Bronchial epithelial cell (primary cell): Measurements from ENCODE around the gene POM121L2. TPM values are rescaled to one million over a fixed set of nuclear protein-coding genes. Genes with fewer than 3 reads are reported as not detected.

Source experiments
- DNase-seq: peaks from one replicate; pipeline ENCODE4 v3.0.0-alpha.2; 2010; ENCODE audit warnings: low read depth
- FAIRE-seq: peaks from 2 replicates; lab custom pipeline; 2011; peaks lifted over from hg19 to GRCh38; lab: Jason Lieb, UNC
- H3K27me3 ChIP-seq: 2 replicates; pipeline ENCODE4 v1.5.1; 2011; ENCODE audit warnings: low read length; ENCODE audit not compliant: control insufficient read depth, insufficient read depth
- H3K36me3 ChIP-seq: 2 replicates; pipeline ENCODE4 v1.5.1; 2011; ENCODE audit warnings: low read length; ENCODE audit not compliant: control insufficient read depth, insufficient read depth
- H3K4me3 ChIP-seq: 2 replicates; pipeline ENCODE4 v1.5.1; 2011; ENCODE audit warnings: mild to moderate bottlenecking, low read depth, low read length, control low read depth
- CTCF ChIP-seq: IDR thresholded peaks from 2 replicates; pipeline ENCODE4 v1.5.1; 2011; ENCODE audit warnings: mild to moderate bottlenecking, moderate library complexity, low read length, control low read depth, inconsistent platforms; ENCODE audit not compliant: insufficient read depth, severe bottlenecking
- total RNA-seq: library from RNA; depleted of rRNA; stranded (reverse); fragments of >200 nt; gene quantifications from 2 replicates; pipeline ENCODE4 v1.2.1, GENCODE V29; 2014

Gene POM121L2
- total RNA-seq, 1 donor from 2014 or later = not detected

GRCh38 chr6:27290065-27290849 lies 21.8 kb downstream of the POM121L2 start:
- Histone ChIP-seq H3K4me3 (peak overlapping the region; percentile 8), H3K36me3 (no peaks in the 10 kb centered on the region), H3K27me3 (peaks cover 13% of the 10 kb centered on the region)
- no peak for TF ChIP-seq CTCF
- DNase-seq (peak; percentile 60), FAIRE-seq (no peak)

- peaks cover 16% of the 10 kb centered on the region for H3K27me3 ChIP-seq
- H3K4me3 ChIP-seq = peak overlapping the region; percentile 16
- FAIRE-seq (no peak), DNase-seq (no peak)
- H3K36me3 ChIP-seq = no peaks in the 10 kb centered on the region
- TF ChIP-seq CTCF = no peak
These were observed 23.7 kb downstream of the POM121L2 start for GRCh38 chr6:27288136-27289044.

- no peak for TF ChIP-seq CTCF
- peak overlapping the region; percentile 16 for H3K4me3 ChIP-seq
- peaks cover 22% of the 10 kb centered on the region for H3K27me3 ChIP-seq
- H3K36me3 ChIP-seq = no peaks in the 10 kb centered on the region
- FAIRE-seq = no peak
- DNase-seq = no peak
These were observed 24.3 kb downstream of the POM121L2 start for GRCh38 chr6:27287751-27288135.

- DNase-seq (no peak), FAIRE-seq (no peak)
- H3K27me3 ChIP-seq = peaks cover 26% of the 10 kb centered on the region
- TF ChIP-seq CTCF = no peak
- no peak overlapping the region for H3K4me3 ChIP-seq
- no peaks in the 10 kb centered on the region for H3K36me3 ChIP-seq
These were observed 25.9 kb downstream of the POM121L2 start for GRCh38 chr6:27286141-27286540.

GRCh38 chr6:27283279-27283678 lies 28.8 kb downstream of the POM121L2 start:
- peaks cover 20% of the 10 kb centered on the region for H3K27me3 ChIP-seq
- no peak for FAIRE-seq
- H3K4me3 ChIP-seq = no peak overlapping the region
- no peak for TF ChIP-seq CTCF
- no peaks in the 10 kb centered on the region for H3K36me3 ChIP-seq
- DNase-seq = no peak
